Ishikawa (cell line): ENCODE data around the gene SPA17.

ENCODE experiments used
- CEBPB ChIP-seq: IDR thresholded peaks from 2 replicates; pipeline ENCODE4 v1.6.1; 2012
- CREB1 ChIP-seq: IDR thresholded peaks from 2 replicates; pipeline ENCODE4 v1.6.1; 2012; ENCODE audit warnings: low read depth
- EGR1 ChIP-seq: IDR thresholded peaks from 2 replicates; pipeline ENCODE4 v1.6.1; 2012
- EP300 ChIP-seq: IDR thresholded peaks from 2 replicates; pipeline ENCODE4 v1.6.1; 2012; ENCODE audit warnings: borderline replicate concordance
- FOXM1 ChIP-seq: IDR thresholded peaks from 2 replicates; pipeline ENCODE4 v1.6.1; 2012; ENCODE audit warnings: low read depth, borderline replicate concordance
- MAX ChIP-seq: IDR thresholded peaks from 2 replicates; pipeline ENCODE4 v1.6.1; 2012
- NFIC ChIP-seq: IDR thresholded peaks from 2 replicates; pipeline ENCODE4 v1.6.1; 2012
- RAD21 ChIP-seq: IDR thresholded peaks from 2 replicates; pipeline ENCODE4 v1.6.1; 2012; ENCODE audit warnings: low read depth
- REST ChIP-seq: IDR thresholded peaks from 2 replicates; pipeline ENCODE4 v1.6.1; 2012; ENCODE audit warnings: low read depth, mild to moderate bottlenecking
- TAF1 ChIP-seq: IDR thresholded peaks from 2 replicates; pipeline ENCODE4 v1.6.1; 2012; ENCODE audit warnings: low read depth, mild to moderate bottlenecking
- TCF12 ChIP-seq: IDR thresholded peaks from 2 replicates; pipeline ENCODE4 v1.6.1; 2012; ENCODE audit warnings: low read depth
- TEAD4 ChIP-seq: IDR thresholded peaks from 2 replicates; pipeline ENCODE4 v1.6.1; 2012
- USF1 ChIP-seq: IDR thresholded peaks from 2 replicates; pipeline ENCODE4 v1.6.1; 2012
- YY1 ChIP-seq: IDR thresholded peaks from 2 replicates; pipeline ENCODE4 v1.6.1; 2012; ENCODE audit warnings: low read depth
- ZBTB7A ChIP-seq: IDR thresholded peaks from 2 replicates; pipeline ENCODE4 v1.6.1; 2012; ENCODE audit warnings: low read depth

The SPA17 gene

GRCh38 chr11:124663861-124664260 is 9.8 kb upstream of the SPA17 start:
- TF ChIP-seq ZBTB7A (no peak), EP300 (no peak), EGR1 (no peak), CEBPB (no peak)

- no peak for TF ChIP-seq TEAD4
- no peak for TF ChIP-seq YY1
- TF ChIP-seq TCF12 = no peak
- no peak for TF ChIP-seq FOXM1
- no peak for TF ChIP-seq CREB1
- TF ChIP-seq MAX = no peak
- no peak for TF ChIP-seq REST
- TF ChIP-seq RAD21 = no peak
- no peak for TF ChIP-seq EGR1
- TF ChIP-seq ZBTB7A = no peak
- TF ChIP-seq CEBPB = no peak
- TF ChIP-seq NFIC = no peak
Measured at GRCh38 chr11:124667601-124668000, 6.1 kb upstream of the SPA17 start.

GRCh38 chr11:124669193-124669592 is 4.5 kb upstream of the SPA17 start:
- TF ChIP-seq YY1 (0 out of 2 replicates have a peak, but pooled peaks have one; percentile 24), TEAD4 (no peak), RAD21 (peak; percentile 90), MAX (no peak), TAF1 (no peak)

- TF ChIP-seq TAF1 (no peak), NFIC (no peak), YY1 (no peak)
Measured at GRCh38 chr11:124670732-124671131, 3.0 kb upstream of the SPA17 start.

GRCh38 chr11:124672536-124673215 is 1.0 kb upstream of the SPA17 start:
- TF ChIP-seq NFIC (no peak), TCF12 (no peak), USF1 (no peak), EP300 (no peak), YY1 (no peak), CREB1 (no peak), TAF1 (no peak), TEAD4 (no peak), FOXM1 (no peak), MAX (no peak), CEBPB (no peak), ZBTB7A (no peak)

- TF ChIP-seq TCF12 = no peak
- TF ChIP-seq CREB1 = no peak
- no peak for TF ChIP-seq TEAD4
- TF ChIP-seq NFIC = no peak
- no peak for TF ChIP-seq REST
- no peak for TF ChIP-seq YY1
- no peak for TF ChIP-seq TAF1
- TF ChIP-seq CEBPB = no peak
- TF ChIP-seq USF1 = no peak
- no peak for TF ChIP-seq RAD21
- TF ChIP-seq EP300 = no peak
- no peak for TF ChIP-seq ZBTB7A
Measured at GRCh38 chr11:124674168-124674517, 439 bp downstream of the SPA17 start.

GRCh38 chr11:124674571-124674970 is 867 bp downstream of the SPA17 start:
- TF ChIP-seq NFIC = no peak
